Loucy (cell line): ENCODE results near the gene ADCY5.

Experiments used
- H2AFZ ChIP-seq: fragments of 200-600 bp; sonication (generic); 2 replicates; pipeline ENCODE4 v1.6.0; 2016; ENCODE audit warnings: antibody characterized with exemption, mild to moderate bottlenecking, low read length, moderate library complexity
- H3F3A ChIP-seq: fragments of 200-600 bp; 2 replicates; pipeline ENCODE4 v1.6.0; 2016; ENCODE audit warnings: antibody characterized with exemption, low read depth, mild to moderate bottlenecking
- H3K27me3 ChIP-seq: fragments of 200-600 bp; sonication (generic); 2 replicates; pipeline ENCODE4 v1.6.1; 2014; ENCODE audit warnings: low read length, mild to moderate bottlenecking; ENCODE audit not compliant: insufficient read depth, poor library complexity, severe bottlenecking
- H3K36me3 ChIP-seq: fragments of 200-600 bp; sonication (generic); 2 replicates; pipeline ENCODE4 v1.6.1; 2016; ENCODE audit warnings: low read length; ENCODE audit not compliant: insufficient read depth
- H3K4me1 ChIP-seq: fragments of 200-600 bp; sonication (generic); 2 replicates; pipeline ENCODE4 v1.5.1; 2014; ENCODE audit warnings: low read length, mild to moderate bottlenecking; ENCODE audit not compliant: insufficient read depth, poor library complexity, severe bottlenecking
- H3K4me2 ChIP-seq: fragments of 200-600 bp; sonication (generic); 2 replicates; pipeline ENCODE4 v1.6.0; 2014; ENCODE audit warnings: antibody characterized with exemption, low read length, low read depth, mild to moderate bottlenecking; ENCODE audit not compliant: poor library complexity, severe bottlenecking
- H3K4me3 ChIP-seq: fragments of 200-600 bp; sonication (generic); 2 replicates; pipeline ENCODE4 v1.5.1; 2014; ENCODE audit warnings: low read length, mild to moderate bottlenecking, mixed read lengths; ENCODE audit not compliant: poor library complexity, severe bottlenecking
- H3K79me2 ChIP-seq: fragments of 200-600 bp; sonication (generic); 2 replicates; pipeline ENCODE4 v1.6.1; 2014; ENCODE audit warnings: low read length; ENCODE audit not compliant: insufficient read depth
- H3K9ac ChIP-seq: fragments of 200-600 bp; sonication (generic); 2 replicates; pipeline ENCODE4 v1.6.0; 2014; ENCODE audit warnings: mild to moderate bottlenecking, low read depth, low read length, moderate library complexity; ENCODE audit not compliant: poor library complexity, severe bottlenecking
- H3K9me2 ChIP-seq: fragments of 200-600 bp; sonication (generic); replicated peaks from 2 replicates; pipeline ENCODE4 v1.6.1; 2016; ENCODE audit warnings: low read depth, low read length, mixed read lengths
- H3K9me3 ChIP-seq: fragments of 200-600 bp; sonication (generic); 2 replicates; pipeline ENCODE4 v1.6.1; 2014; ENCODE audit warnings: mild to moderate bottlenecking, antibody characterized with exemption, low read length, low read depth; ENCODE audit not compliant: insufficient read depth
- H4K20me1 ChIP-seq: fragments of 200-600 bp; sonication (generic); 2 replicates; pipeline ENCODE4 v1.6.0; 2014; ENCODE audit warnings: antibody characterized with exemption, low read length, mild to moderate bottlenecking; ENCODE audit not compliant: insufficient read depth, poor library complexity, severe bottlenecking
- CTCF ChIP-seq: fragments of 200-600 bp; sonication (generic); conservative IDR thresholded peaks from 2 replicates; pipeline ENCODE4 v1.5.1; 2014; ENCODE audit warnings: mild to moderate bottlenecking, antibody characterized with exemption, low read length
- EZH2phosphoT487 ChIP-seq: fragments of 200-600 bp; IDR thresholded peaks from 2 replicates; pipeline ENCODE4 v1.6.1; 2018; ENCODE audit warnings: antibody characterized with exemption, mild to moderate bottlenecking, moderate library complexity, borderline replicate concordance

Gene ADCY5

DNA sequence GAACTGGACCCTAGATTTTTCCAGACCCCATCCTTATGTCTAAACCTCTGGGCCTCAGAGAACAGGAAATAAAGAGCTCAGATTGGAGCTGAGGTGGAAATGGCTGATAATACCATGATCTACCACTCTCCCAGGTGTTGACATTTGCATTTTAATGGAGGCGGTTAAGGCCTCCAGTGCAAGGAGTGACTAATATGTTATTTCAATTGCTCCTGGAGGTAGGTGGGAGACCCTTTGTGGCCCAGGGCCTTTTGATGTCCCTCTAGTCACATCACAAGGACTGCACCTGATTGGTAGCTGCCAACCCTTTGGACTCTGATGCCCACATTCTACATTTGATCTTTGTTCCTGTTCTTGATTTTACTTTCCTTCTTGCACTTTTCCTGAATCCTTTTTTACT lies 9.0 kb upstream of the ADCY5 start:
- TF ChIP-seq EZH2phosphoT487 (no peak), CTCF (no peak)

GRCh38 chr3:123453675-123454074 lies 4.8 kb upstream of the ADCY5 start:
- Histone ChIP-seq H3K27me3 (no peaks in the 10 kb centered on the region), H3K36me3 (no peaks in the 10 kb centered on the region)

More for the DNA sequence above, 9.0 kb upstream of the ADCY5 start:
- no peak overlapping the region for H3K4me3 ChIP-seq
- H4K20me1 ChIP-seq: no peaks in the 10 kb centered on the region
- no peak overlapping the region for H3K4me2 ChIP-seq
- H2AFZ ChIP-seq: no peak overlapping the region
- H3K79me2 ChIP-seq: no peaks in the 10 kb centered on the region
- H3K9me2 ChIP-seq: no peaks in the 10 kb centered on the region
- H3K27me3 ChIP-seq: no peaks in the 10 kb centered on the region
- H3K9ac ChIP-seq: no peak overlapping the region
- no peaks in the 10 kb centered on the region for H3K9me3 ChIP-seq
- no peaks in the 10 kb centered on the region for H3K4me1 ChIP-seq
- no peaks in the 10 kb centered on the region for H3K36me3 ChIP-seq
- no peaks in the 10 kb centered on the region for H3F3A ChIP-seq

GRCh38 chr3:123451186-123451585 lies 2.3 kb upstream of the ADCY5 start:
- no peaks in the 10 kb centered on the region for H3K79me2 ChIP-seq
- H3K27me3 ChIP-seq: no peaks in the 10 kb centered on the region
- no peaks in the 10 kb centered on the region for H3K4me1 ChIP-seq
- no peaks in the 10 kb centered on the region for H3K9me3 ChIP-seq
- TF ChIP-seq EZH2phosphoT487: no peak
- TF ChIP-seq CTCF: no peak
- H3K4me2 ChIP-seq: no peak overlapping the region
- no peak overlapping the region for H2AFZ ChIP-seq
- no peaks in the 10 kb centered on the region for H3K36me3 ChIP-seq
- no peak overlapping the region for H3K4me3 ChIP-seq
- no peak overlapping the region for H3K9ac ChIP-seq
- H3F3A ChIP-seq: no peaks in the 10 kb centered on the region
- H4K20me1 ChIP-seq: no peaks in the 10 kb centered on the region
- no peaks in the 10 kb centered on the region for H3K9me2 ChIP-seq

More at GRCh38 chr3:123453675-123454074, 4.8 kb upstream of the ADCY5 start:
- Histone ChIP-seq H3F3A (no peaks in the 10 kb centered on the region), H3K4me2 (no peak overlapping the region), H3K9ac (no peak overlapping the region), H3K9me2 (no peaks in the 10 kb centered on the region), H3K9me3 (no peaks in the 10 kb centered on the region), H3K4me1 (no peaks in the 10 kb centered on the region), H3K4me3 (no peak overlapping the region), H3K79me2 (no peaks in the 10 kb centered on the region), H2AFZ (no peak overlapping the region), H4K20me1 (no peaks in the 10 kb centered on the region)
- TF ChIP-seq CTCF: no peak
- TF ChIP-seq EZH2phosphoT487: no peak
